NCI-H1048 (cell line): ENCODE data around the gene SF3A2.

Experiments used
- DNase-seq: peaks from one replicate; lab custom pipeline; 2025; lab: John Stamatoyannopoulos, UW

Gene SF3A2

GRCh38 chr19:2291185-2291751 lies 54.6 kb downstream of the SF3A2 start:
- no peak for DNase-seq

GRCh38 chr19:2294687-2295335 lies 58.2 kb downstream of the SF3A2 start:
- no peak for DNase-seq

GRCh38 chr19:2296141-2296540 lies 59.5 kb downstream of the SF3A2 start:
- DNase-seq = no peak
